GM21619 (cell line): ENCODE measurements around the gene PIEZO2.

Experiments used
- ATAC-seq: cut with Tn5 transposase; IDR thresholded peaks from one replicate; pipeline ENCODE4 v1.9.1; 2021; ENCODE audit not compliant: unreplicated experiment

The PIEZO2 gene

DNA sequence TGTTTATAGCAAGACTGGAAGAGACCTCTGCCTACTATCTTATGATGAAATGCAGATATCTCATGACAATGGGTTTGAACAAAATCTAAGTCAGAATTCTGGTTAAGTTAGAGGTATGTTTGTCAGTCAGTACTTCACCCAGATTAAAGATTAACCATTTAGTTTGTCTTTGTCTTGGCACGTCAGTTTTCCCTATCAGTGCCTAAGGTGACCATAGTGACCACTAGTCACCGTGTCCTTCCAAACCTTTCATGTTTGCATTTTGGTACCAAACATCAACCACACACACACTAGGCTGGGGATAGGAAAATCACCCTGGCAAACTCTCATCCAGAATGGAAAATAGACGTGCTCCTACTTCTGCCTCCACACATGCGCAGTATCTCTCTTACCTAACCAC, 248.9 kb downstream of the PIEZO2 start:
- no peak for ATAC-seq

DNA sequence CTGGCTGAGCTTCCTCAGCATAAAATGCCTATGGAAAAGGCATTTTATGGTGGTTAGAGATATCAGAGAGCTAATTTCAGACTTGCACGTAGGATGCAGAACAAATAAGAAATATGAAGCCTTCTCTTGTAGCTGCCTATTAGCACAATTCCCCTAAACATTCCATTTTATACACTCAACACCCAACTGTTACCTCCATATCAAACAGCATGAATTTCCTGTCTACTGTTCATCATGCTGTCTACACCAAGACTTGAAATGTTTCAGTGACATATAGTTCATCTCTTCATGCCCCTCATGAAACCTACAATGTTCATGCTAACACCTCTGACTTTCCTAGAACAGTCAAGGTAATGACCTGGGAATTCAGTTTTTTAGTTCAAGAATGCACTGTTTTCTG, 249.9 kb downstream of the PIEZO2 start:
- ATAC-seq = no peak

DNA sequence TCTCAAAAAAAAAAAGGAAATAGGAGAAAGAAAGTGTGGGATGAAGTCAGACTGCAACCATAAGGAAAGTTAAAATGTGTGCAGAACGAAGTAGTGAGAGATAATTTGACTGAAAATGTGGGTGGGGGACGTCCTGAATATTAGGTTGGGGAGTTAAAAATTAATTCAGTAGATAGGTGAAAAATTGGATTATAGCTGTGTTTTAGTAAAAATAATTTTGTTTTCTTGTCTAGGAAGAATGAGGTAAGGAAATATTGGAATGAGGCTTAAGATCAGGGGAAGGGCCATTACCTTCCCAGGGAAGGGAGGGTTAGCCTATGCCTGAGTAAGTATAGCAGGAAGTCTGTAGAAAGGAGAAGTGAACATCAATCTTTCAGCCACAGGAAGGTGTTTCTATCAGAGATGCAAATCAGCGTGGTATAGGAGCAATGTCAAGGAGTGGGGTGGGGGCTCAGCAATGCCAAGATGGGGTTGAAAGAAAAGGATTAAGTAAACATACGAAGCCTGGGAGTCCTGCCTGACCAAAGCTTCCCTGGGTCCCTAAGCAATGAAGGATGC, 250.9 kb downstream of the PIEZO2 start:
- ATAC-seq = no peak

DNA sequence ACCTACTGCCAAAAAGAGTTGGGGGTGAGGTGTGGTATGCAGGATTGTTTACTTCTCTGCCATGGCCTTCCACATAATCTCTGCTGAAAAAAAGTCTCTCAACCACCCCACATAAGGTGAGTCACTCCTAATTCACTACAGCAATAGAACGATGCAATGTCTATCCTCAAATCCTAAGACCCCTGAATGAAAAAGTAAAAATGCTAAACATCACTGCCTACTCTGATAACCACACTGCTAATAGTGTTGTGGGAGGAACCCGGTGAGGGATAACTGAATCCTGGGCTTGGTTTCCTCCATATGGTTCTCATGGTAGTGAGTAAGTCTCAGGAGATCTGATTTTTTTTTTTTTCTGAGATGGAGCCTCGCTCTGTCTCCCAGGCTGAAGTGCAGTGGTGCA, 252.5 kb downstream of the PIEZO2 start:
- ATAC-seq = no peak

DNA sequence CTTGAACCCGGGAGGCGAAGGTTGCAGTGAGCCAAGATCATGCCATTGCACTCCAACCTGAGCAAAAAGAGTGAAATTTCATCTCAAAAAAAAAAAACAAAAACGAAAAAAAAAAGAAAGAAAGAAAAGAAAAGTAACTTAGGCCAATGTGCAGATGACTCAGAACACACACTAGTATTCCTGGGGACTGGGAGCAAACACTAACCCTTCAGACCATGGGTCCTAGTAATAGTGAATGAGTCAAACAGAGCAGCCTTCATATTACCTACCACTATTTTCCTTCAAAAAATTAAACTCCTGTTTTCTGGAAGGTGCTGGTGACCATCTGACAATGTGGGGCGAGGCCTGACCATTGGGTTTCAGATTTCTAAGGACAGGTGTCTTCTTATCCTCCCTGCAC, 253.4 kb downstream of the PIEZO2 start:
- no peak for ATAC-seq

DNA sequence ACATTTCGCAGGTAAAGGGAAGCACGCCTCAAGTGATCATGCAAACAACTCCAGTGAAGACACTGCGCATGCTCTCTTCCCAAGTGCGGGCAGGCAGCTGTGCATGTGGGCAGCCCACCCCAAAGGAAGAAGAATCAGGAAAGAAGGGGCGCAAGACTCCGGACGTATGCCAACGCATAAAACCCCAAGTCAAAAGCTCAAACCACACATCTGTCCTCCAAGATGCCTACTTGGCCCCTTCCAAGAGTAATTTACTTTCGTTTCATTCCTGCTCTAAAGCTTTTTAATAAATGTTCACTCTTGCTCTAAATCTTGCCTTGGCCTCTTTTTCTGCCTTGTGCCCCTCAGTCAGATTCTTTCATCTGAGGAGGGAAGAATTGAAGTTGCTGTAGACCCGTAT, 254.9 kb downstream of the PIEZO2 start:
- no peak for ATAC-seq

DNA sequence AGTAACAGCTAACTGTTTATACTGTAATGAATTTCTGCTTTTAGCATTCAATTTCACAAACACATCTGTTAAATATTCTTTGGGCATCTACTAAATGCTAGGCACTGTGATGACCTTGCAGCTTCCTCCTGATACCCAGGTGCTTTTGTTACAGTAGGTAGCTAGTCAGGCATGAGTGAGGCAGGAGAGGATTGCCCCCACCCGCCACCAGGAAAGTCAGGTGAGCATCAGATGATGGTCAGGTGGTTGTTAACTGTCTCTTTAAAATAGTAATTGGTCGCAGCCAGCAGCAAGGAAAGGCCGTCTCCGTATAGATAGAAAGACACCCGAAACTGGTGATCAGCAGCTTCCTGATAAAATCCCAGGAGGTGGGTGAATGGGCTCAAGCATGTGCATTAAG, 255.6 kb downstream of the PIEZO2 start:
- ATAC-seq = no peak

DNA sequence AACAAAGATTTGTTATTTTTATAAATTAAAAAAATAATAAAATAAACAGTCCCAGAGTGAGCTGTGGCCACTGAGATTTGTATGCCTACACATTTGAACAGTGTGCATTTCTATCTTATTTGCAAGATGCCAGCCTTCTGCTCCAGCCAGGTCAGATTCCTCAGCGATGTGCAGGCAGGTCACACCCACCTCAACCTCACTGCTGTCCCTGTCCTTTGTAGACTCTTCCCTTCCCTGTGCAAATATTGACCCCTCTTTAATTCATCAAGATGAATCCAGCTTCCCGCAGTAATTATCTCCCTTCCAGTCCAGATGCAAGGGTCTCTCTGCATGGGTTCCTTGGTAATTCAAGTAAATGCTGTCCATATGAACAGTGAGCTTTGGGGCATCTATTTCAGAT, 256.2 kb downstream of the PIEZO2 start:
- no peak for ATAC-seq

DNA sequence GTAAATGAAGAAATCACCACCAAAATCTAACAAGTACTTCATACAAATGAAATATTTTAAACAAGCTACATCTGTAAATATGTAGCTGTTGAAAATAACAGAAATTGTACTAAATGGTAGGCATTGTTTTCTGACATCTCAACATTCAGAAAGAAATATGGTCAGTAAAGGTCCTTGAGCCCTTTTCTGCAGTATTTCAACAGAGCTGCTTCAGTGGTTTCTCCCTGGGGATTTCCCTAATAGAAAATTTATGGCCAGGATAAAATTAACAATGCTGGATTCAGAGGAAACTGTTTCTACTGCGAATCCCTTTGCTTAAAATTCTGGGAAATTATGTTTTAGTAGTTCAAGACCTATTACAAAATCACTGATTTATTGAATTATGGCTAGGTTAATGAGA, 256.6 kb downstream of the PIEZO2 start:
- ATAC-seq = no peak

DNA sequence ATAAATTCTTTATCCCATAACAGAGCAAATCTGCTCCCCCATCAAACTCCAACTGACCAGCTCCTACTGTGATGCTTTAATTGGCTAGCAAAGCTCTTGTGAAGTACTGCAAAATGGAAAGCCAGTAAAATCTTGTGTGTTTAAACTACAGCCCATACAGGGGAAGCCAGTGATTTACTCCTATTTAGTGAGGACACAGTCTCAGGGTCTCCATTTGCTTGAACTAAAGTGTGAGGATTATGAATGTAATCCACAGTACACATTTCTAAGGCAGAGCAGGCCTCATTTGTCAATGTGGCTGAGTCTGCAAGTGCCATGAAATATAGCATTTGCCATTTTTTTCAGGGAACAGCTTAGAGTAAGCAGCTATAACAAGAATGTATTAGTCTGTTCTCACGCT, 259.3 kb downstream of the PIEZO2 start:
- no peak for ATAC-seq

DNA sequence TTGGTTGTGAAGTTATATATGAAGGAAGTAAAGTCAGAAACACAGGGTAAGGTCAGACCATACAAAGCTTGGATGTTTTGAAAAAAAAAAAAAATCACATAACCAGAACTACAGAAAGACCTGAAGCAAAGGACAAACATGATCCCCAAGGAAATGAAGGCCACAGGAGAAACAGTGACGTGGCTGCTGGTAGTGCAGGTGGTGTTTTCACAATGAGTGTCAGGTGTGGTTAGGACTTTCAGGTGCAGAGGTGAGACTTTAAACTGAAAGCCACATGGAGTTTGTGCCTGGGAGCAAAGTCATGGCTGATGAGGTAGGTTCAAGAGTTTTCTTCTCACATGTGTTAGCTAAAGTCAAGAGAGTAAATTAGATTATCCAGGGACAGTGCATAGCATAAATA, 270.7 kb downstream of the PIEZO2 start:
- peak; percentile 67 for ATAC-seq

DNA sequence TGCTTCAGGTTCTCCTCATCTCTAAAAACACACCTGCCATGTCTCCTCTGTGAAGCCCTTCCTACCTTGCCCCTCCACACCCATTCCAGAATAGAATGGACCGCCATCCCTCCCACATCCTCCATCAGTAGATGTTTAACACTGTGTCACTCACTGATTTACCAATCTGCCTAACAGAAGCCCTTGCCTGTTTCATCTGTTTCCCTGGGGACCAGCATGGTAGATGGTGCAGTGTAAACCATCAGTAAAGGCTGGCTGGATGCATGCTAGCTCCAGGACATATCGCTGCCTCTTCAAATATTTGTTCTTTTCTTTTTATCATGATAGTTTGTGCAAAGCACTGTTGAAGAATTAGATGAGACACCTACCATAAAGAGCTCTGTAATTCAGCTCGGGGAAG, 271.4 kb downstream of the PIEZO2 start:
- no peak for ATAC-seq

DNA sequence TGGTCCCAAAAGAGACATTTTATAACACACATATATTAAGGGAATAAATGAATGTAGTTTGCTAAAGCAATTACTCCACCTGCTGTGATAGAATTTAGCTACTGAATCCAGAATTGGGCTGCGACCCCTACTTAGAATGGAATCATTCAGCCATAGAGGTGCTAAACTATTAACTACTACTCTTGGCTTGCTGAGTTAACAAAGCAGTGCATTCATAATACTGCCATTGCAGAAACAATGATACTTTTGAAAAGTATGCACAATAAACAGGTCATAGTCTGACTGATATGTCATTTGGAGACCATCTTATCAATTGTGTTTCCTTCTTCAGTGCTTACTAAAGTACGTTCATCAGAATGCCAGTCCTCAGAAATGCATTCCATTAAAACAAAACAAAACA, 273.6 kb downstream of the PIEZO2 start:
- no peak for ATAC-seq

DNA sequence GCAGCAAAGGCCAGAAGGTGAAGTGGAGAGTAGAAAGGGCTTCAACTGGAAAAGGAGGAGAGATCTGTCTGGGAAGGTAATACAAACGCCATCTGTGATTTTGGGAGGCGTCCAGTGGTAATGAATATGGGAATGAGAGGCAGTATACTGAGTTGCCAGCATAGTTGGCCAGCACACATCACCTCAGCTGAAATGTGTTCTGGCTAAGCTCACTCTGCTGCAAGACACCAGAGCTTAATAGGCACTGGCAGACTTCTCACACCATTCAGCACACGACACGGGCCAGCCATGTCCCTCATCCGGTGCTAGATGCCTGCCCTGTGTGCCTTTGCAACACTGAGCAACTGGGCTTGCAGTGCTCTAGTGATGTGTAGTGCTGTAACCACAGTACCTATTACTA, 277.1 kb downstream of the PIEZO2 start:
- ATAC-seq = no peak

DNA sequence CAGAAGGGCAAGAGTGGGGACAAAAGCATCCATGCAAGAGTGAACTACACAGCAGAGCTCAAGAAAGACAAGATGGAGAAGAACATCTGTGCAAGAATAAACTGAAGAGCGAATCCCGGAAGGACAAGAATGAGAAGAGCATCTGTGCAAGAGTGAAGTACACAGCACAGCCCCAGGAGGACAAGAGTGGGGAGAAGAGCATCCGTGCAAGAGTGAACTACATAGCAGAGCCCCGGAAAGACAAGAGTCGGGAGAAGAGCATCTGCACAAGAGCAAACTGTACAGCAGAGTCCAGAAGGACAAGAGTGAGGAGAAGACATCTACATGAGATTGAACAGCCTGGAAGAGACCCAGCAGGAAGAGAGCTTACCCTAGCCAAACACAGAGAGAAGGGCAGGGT, 284.6 kb downstream of the PIEZO2 start:
- no peak for ATAC-seq

DNA sequence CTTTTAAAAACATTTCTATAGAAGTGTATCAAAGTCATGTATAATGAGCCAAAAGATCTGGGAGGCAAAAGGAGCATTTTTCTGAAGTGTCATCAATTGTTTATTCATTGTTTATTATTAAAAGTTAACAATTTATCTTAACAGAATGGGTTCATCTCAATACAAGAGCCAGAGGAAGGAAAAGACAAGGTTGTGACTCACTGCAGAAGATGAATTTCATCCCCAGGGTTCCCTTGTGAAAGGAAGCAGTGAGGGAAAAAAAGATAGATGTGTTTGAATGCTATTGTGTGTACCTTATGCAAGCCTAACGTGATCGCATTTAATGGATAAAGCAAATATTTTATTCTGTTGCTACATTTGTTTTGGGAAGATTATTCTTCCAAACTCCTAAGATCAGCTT, 286.3 kb downstream of the PIEZO2 start:
- ATAC-seq = no peak

DNA sequence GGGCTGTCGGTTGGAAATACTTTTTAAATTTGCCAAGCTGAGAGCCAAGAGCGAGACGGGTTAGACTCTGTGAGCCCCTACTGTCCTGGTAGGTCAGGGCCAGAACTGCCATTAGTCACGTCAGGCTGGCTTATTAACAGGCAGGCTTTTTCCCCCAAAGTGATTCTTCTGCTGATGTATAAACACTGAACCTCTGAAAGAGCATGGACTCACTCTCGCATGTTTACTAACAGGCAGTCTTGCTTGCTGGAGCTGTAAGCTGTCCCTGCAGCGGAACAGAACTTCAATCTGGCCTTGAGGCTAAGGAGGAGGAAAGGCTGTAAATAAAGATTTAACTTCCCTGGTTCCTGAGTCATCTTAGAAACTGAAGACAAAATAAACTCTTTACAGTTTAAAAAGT, 288.4 kb downstream of the PIEZO2 start:
- ATAC-seq = no peak

DNA sequence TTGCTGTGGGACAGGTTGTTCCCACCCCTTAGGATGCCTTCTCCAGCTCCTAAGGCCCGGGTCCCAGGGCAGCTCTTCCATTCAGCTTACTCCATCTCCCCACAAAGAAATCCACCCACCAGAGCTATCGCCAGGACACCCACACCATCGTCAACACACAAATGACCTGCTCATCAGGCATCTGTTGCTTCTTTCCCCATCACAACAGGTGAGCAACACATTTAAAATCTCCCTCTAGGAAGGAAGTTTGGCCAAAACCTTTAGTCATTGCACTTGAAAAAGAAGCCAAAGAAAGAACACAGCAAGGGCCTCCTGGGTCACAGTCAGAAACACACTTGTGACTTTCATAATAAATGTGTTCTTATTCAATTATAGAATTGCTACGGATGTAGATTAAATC, 289.0 kb downstream of the PIEZO2 start:
- ATAC-seq = no peak

DNA sequence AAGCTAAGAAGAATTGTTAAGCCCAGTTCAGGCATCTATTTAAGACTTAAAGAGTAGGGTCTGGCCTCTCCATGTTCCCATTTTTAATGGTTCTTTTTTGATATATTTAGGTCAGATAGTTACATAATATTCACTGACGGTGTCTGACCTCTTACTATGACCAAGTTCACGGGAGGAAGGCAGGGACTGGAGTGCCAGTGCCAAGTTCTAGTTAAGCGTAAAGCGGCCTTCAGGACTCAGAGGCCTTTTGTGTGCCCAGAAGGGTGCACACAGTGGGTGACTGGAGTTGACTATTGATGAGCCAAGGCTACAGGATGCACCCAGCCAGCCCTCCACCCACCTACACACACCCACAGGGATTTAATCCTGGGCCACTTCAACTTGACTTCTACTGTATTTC, 290.9 kb downstream of the PIEZO2 start:
- ATAC-seq = no peak

DNA sequence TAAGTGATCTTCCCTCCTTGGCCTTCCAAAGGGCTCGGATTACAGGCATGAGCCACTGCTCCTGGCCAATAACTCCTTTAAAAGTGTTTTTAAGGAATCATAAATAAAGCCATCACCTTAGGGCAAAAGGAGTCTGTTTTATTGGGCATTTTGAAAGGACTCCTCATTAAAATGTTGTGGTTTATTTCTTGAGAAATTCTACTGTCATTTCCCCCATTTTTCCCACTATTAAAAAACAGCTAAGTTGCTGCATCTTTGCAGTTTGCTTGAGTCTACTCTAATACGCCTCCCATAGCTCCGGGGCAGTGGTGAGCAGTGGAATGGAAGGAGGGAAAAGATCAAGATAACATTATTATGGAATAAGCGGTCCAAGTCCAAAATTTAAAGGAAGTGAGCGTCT, 293.2 kb downstream of the PIEZO2 start:
- ATAC-seq = no peak

DNA sequence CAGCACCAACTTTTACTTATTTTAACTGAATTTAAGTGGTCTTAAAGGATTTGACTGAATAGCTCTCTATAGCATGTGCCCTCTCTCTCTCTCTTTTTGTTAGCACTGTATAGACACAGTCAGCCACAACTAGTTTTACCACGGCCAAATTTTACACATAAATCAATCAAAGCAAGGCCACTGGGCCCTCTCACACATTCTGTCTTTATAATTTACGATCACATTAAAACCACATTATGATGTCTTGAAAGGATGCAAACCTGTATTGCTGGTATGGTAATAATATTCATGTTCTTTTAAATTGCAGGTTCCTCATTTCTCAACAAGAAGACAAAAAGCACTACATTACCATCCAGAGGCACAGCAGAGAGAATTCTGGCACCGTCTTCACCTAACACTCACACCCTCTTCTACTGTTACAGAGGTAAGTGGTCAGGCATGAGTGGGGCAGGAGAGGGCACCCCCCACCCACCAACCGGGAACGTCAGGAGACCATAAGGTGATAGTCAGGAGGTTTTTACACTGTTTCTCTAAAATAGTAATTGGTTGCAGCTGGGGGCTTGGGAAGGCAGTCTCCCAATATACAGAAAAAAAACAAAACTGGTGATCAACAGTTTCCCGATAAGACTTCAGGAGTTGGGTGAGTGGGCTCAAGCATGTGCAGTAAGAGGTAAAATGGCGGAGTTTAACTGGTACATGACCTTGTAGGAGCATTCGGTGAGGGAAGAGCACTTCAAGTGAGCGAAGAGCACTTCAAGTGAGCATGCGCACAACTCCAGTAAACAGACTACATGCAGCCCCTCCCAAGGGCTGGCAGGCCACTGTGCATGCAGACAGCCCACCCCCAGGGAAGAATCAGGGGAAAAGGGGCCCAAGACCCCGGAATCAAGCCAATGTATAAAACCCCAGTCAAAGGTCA, 296.7 kb downstream of the PIEZO2 start:
- ATAC-seq = no peak

DNA sequence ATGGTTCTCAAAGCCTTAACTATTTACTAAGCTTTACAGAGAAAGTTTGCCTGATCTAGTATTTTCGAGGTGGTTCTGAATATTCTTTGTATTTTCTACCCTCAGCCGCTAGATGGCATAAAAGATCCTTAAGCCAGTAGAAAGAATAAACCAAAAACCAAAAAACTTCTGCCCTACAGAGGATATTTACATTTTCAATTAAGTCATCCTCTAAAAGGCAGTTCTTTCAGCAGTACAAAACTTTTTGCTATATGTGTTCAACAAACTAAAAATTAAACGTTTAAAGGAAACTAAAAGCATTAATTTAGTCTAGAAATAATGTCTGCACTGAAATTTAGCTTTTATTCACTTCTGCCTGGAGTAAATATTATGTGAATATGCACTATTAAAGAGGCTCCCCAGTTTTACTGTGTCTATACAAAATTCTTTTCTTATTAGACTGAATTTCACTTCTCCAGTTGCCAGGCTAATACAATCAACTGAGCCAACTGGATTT, 297.5 kb downstream of the PIEZO2 start:
- no peak for ATAC-seq

DNA sequence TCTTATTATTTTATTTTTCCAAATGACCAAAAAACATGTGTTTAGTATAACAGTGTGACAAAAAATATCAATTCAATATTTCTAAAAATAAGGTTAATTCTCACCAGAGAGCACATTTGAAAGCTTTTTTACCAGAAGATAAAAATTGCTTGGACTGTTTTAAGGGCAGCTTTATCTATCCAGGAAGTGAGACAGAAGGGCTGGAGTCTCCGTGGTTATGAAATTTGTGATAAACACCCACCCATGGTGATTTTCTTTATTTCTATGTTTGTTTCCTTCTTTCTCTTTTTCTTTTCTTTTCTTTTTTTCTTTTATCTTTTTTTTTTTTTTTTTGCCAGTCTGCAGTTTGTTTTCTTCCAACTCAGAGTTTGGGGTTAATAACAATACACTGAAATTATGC, 298.5 kb downstream of the PIEZO2 start:
- no peak for ATAC-seq
